Caco-2 (cell line): ENCODE data around the gene ERC1. TPM values are rescaled to one million over a fixed set of nuclear protein-coding genes. Genes with fewer than 3 reads are reported as not detected.
"Not testable (repeated sequence)": the region's sequence is repeated elsewhere in the genome, so short reads cannot be mapped to it uniquely, and the experiment has no call there.

ENCODE experiments used
- BruUV-seq: library from RNA; stranded (reverse); fragments of 400-500 nt; replicated peaks from 2 replicates; lab custom pipeline; 2021; lab: Mats Ljungman, UMichigan
- CTCF ChIA-PET: fragments of 300-600 bp; sonication (Branson Sonifier 250); formaldehyde crosslinking; loops from one replicate; lab custom pipeline; 2022; ENCODE audit warnings: antibody characterized with exemption; lab: Charles Lee
- POLR2A ChIA-PET: fragments of 300-600 bp; sonication (Branson Sonifier 250); formaldehyde crosslinking; loops from one replicate; lab custom pipeline; 2022; ENCODE audit warnings: antibody characterized with exemption; lab: Charles Lee
- DNase-seq, 2 experiments: peaks; one replicate each; pipeline versions ENCODE4 v3.0.0 to v3.0.0-alpha.2; 2020 to 2022
- H3K27me3 ChIP-seq: replicated peaks from 2 replicates; pipeline ENCODE4 v1.6.0; 2011; ENCODE audit warnings: low read length; ENCODE audit not compliant: control insufficient read depth, insufficient read depth
- H3K36me3 ChIP-seq: 2 replicates; pipeline ENCODE4 v1.5.1; 2011; ENCODE audit warnings: low read length; ENCODE audit not compliant: control insufficient read depth, insufficient read depth
- H3K4me1 ChIP-seq: fragments of 250-450 bp; sonication (Bioruptor Pico); 2 replicates; pipeline ENCODE4 v1.5.1; 2020; ENCODE audit warnings: mild to moderate bottlenecking
- H3K4me3 ChIP-seq: 2 replicates; pipeline ENCODE4 v1.5.1; 2011; ENCODE audit warnings: low read depth, mild to moderate bottlenecking, control low read depth, low read length
- H3K9me3 ChIP-seq: fragments of 250-450 bp; sonication (Bioruptor Pico); 2 replicates; pipeline ENCODE4 v1.5.1; 2020; ENCODE audit warnings: mild to moderate bottlenecking, moderate library complexity
- H3K27ac Mint-ChIP-seq: one replicate; pipeline ENCODE4 v1.8.0; 2022; ENCODE audit warnings: mixed read lengths; ENCODE audit not compliant: unreplicated experiment
- H3K27me3 Mint-ChIP-seq: one replicate; pipeline ENCODE4 v1.8.0; 2022; ENCODE audit warnings: mixed read lengths; ENCODE audit not compliant: insufficient read depth, unreplicated experiment
- H3K36me3 Mint-ChIP-seq: one replicate; pipeline ENCODE4 v1.8.0; 2022; ENCODE audit warnings: mild to moderate bottlenecking, mixed read lengths; ENCODE audit not compliant: insufficient read depth, unreplicated experiment
- H3K4me1 Mint-ChIP-seq: one replicate; pipeline ENCODE4 v1.8.0; 2022; ENCODE audit warnings: low read depth, mixed read lengths; ENCODE audit not compliant: unreplicated experiment
- H3K4me3 Mint-ChIP-seq: one replicate; pipeline ENCODE4 v1.8.0; 2022; ENCODE audit warnings: mild to moderate bottlenecking, moderate library complexity, mixed read lengths; ENCODE audit not compliant: unreplicated experiment
- H3K9me3 Mint-ChIP-seq: one replicate; pipeline ENCODE4 v1.8.0; 2022; ENCODE audit warnings: mixed read lengths; ENCODE audit not compliant: unreplicated experiment
- CTCF ChIP-seq, 2 experiments: fragments of 200-600 bp in 1 of 2; IDR thresholded peaks; 1 replicate in 1 of 2; 2 replicates in 1 of 2; pipeline versions ENCODE4 v1.5.1 to v1.8.0; 2011 to 2022; ENCODE audit warnings: antibody characterized with exemption in 1 of 2, control low read depth in 1 of 2, inconsistent platforms in 1 of 2, low read depth in 1 of 2, low read length in 1 of 2, mild to moderate bottlenecking in 1 of 2, moderate library complexity in 1 of 2; ENCODE audit not compliant: insufficient read depth in 1 of 2, severe bottlenecking in 1 of 2, unreplicated experiment in 1 of 2
- intact Hi-C: fragments of 100-400 bp; cut with micrococcal nuclease; formaldehyde crosslinking; loops from one replicate; pipeline ENCODE4 v1.10.0; 2022; ENCODE audit not compliant: unreplicated experiment
- total RNA-seq: library from RNA; stranded (reverse); gene quantifications from 2 replicates; pipeline ENCODE4 v1.2.3, GENCODE V29; 2022

The ERC1 gene
- total RNA-seq, 1 experiment from 2014 or later = 88.4 TPM

GRCh38 chr12:1099158-1099557, 108.1 kb downstream of the ERC1 start:
- TF ChIP-seq CTCF (IDR thresholded peaks at IDR 0.05; ENCODE audit: insufficient read depth in 1 of 2, low read depth in 1 of 2, low read length in 1 of 2, severe bottlenecking in 1 of 2, unreplicated experiment in 1 of 2) = no peak
- H3K9me3 Mint-ChIP-seq = no peaks in the 10 kb centered on the region
- H3K27ac Mint-ChIP-seq = peak overlapping the region; percentile 39
- H3K4me3 Mint-ChIP-seq = no peak overlapping the region
- POLR2A ChIA-PET = no interaction called here
- H3K36me3 Mint-ChIP-seq = peaks cover 10% of the 10 kb centered on the region
- H3K27me3 Mint-ChIP-seq = no peaks in the 10 kb centered on the region
- no TSS peak for BruUV-seq
- H3K4me1 Mint-ChIP-seq = peaks cover 55% of the 10 kb centered on the region
- Histone ChIP-seq H3K36me3 (no peaks in the 10 kb centered on the region), H3K9me3 (no peaks in the 10 kb centered on the region), H3K4me3 (no peak overlapping the region), H3K4me1 (peaks cover 27% of the 10 kb centered on the region), H3K27me3 (no peaks in the 10 kb centered on the region)
- CTCF ChIA-PET = interaction anchor here (0.6 to 3.6 kb wide), 3 partner anchors 19 to 484 kb away, joined by 4 to 11 read pairs (median 4); no protein-coding TSS in a partner anchor
- peak in 1 of 2 experiments; percentile 50 for DNase-seq
- intact Hi-C loops = loop anchor here (10.0 kb wide), 2 partner anchors 284 to 524 kb away; no protein-coding TSS in a partner anchor

GRCh38 chr12:1099618-1100017, 108.6 kb downstream of the ERC1 start:
- H3K27ac Mint-ChIP-seq = peak overlapping the region; percentile 39
- H3K27me3 ChIP-seq, H3K36me3 ChIP-seq, POLR2A ChIA-PET, H3K4me3 Mint-ChIP-seq, H3K4me3 ChIP-seq, BruUV-seq, H3K9me3 ChIP-seq, DNase-seq, H3K9me3 Mint-ChIP-seq, H3K27me3 Mint-ChIP-seq: not testable (repeated sequence)
- H3K36me3 Mint-ChIP-seq = peaks cover 10% of the 10 kb centered on the region
- CTCF ChIA-PET = interaction anchor here (0.6 to 3.6 kb wide), 2 partner anchors 19 to 484 kb away, joined by 4 to 11 read pairs; no protein-coding TSS in a partner anchor
- intact Hi-C loops = loop anchor here (10.0 kb wide), 2 partner anchors 285 to 525 kb away; no protein-coding TSS in a partner anchor
- H3K4me1 Mint-ChIP-seq = peaks cover 55% of the 10 kb centered on the region
- H3K4me1 ChIP-seq = peaks cover 27% of the 10 kb centered on the region

GRCh38 chr12:1102115-1102514, 111.1 kb downstream of the ERC1 start:
- no peak for TF ChIP-seq CTCF (IDR thresholded peaks at IDR 0.05; ENCODE audit: insufficient read depth in 1 of 2, low read depth in 1 of 2, low read length in 1 of 2, severe bottlenecking in 1 of 2, unreplicated experiment in 1 of 2)
- CTCF ChIA-PET = interaction anchor here (1.3 to 1.6 kb wide), 2 partner anchors 9 to 16 kb away, joined by 6 to 8 read pairs; no protein-coding TSS in a partner anchor
- no peaks in the 10 kb centered on the region for H3K9me3 Mint-ChIP-seq
- no peaks in the 10 kb centered on the region for H3K27me3 Mint-ChIP-seq
- no TSS peak for BruUV-seq
- no peaks in the 10 kb centered on the region for H3K36me3 ChIP-seq
- no peaks in the 10 kb centered on the region for H3K27me3 ChIP-seq
- no peak for DNase-seq
- H3K9me3 ChIP-seq = no peaks in the 10 kb centered on the region
- peaks cover 23% of the 10 kb centered on the region for H3K4me1 ChIP-seq
- intact Hi-C loops = no loop called here
- H3K36me3 Mint-ChIP-seq = peaks cover 10% of the 10 kb centered on the region
- H3K4me3 Mint-ChIP-seq = no peak overlapping the region
- POLR2A ChIA-PET = no interaction called here
- H3K4me1 Mint-ChIP-seq = peaks cover 51% of the 10 kb centered on the region
- H3K27ac Mint-ChIP-seq = no peak overlapping the region
- no peak overlapping the region for H3K4me3 ChIP-seq
